Femur (tissue), 1 donor: ENCODE results near the gene ELAVL2.

ENCODE experiments used
- DNase-seq: peaks from one replicate; pipeline ENCODE4 v3.0.0-alpha.2; 2017

The ELAVL2 gene

DNA sequence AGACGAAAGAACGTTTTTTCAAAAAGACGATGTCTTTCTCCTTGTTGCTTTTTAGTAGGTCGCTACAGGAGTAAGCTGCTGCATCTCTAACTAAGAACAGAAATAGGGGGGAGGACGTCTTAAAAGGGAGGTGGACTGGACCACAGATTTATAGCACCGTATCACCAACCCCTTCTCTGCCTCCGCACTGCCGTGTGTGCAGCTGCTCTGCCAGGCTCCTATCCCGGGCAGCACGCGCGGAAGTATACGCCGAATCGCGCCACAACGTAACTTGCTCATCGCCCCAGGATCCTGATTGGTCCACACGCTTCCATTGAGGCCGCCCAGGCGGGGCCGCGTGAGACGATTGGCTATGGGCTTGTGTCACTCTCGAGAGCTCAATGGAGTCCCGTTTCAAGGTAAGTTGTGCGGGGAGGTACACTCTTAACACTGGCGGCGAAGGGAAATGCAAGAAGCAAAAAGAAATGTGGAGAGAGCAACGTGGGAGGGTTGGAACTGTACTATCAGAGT is at the start of gene ELAVL2:
Gene ELAVL2, minus strand, starts transcription at position 121 of the 510 bp plus-strand sequence. CDS start 64,006 bp downstream, outside the sequence.
- DNase-seq, result peak; percentile 94

DNA sequence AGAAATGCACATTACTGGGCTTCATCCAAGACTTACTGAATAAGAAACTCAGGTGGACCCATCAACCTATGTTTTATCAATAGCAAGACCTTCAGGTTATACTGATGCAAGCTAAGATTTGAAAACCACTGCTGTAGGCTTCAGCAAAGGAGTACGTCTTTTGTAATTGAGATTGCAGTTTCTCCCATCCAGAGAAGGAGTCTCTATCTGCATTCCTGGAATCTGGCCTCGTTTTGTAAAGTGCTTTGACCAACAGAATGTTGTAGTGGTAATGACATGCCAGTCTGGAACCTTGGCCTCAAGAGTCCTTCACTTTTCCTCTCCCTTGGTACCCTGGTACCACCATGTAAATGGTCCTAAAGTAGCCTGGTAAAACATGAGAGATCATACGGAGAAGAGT is 32.2 kb upstream of the ELAVL2 start:
- no peak for DNase-seq

DNA sequence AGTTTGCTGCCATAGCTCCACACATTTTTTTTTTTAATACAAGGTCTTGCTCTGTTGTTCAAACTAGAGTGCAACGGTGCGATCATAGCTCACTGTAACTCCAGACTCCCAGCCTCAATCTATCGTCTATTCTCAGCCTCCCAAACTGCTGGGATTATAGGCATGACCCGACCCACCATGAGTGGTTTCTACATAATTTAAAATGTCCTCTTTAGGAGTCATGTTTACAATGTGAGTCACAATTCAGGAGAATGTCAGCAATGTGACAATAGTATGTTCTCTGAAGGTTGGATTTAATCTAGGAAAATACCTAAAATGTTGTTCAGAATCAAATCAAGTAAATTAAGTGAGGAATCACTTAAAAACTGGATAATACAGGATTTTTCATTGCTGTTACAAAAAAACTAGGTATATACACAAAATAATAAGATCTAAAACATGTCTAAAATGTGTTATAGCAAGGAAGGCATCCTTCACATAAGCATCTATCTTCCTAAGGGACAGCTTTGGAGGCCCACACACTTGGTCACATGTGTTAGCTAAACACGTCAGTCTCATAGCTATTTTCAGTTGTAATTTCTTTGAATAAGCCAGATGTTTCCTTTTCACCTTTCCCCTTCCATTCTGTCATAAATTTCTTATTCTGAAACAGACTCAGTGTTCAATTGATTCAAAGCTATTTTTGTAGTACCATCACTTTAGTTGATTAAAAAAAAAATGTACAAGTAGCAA is 30.0 kb upstream of the ELAVL2 start:
- no peak for DNase-seq

GRCh38 chr9:23850690-23851629 is 24.9 kb upstream of the ELAVL2 start:
- DNase-seq, result peak; percentile 69

GRCh38 chr9:23850242-23850689 is 24.2 kb upstream of the ELAVL2 start:
- peak; percentile 33 for DNase-seq

GRCh38 chr9:23849379-23850035 is 23.5 kb upstream of the ELAVL2 start:
- no peak for DNase-seq

DNA sequence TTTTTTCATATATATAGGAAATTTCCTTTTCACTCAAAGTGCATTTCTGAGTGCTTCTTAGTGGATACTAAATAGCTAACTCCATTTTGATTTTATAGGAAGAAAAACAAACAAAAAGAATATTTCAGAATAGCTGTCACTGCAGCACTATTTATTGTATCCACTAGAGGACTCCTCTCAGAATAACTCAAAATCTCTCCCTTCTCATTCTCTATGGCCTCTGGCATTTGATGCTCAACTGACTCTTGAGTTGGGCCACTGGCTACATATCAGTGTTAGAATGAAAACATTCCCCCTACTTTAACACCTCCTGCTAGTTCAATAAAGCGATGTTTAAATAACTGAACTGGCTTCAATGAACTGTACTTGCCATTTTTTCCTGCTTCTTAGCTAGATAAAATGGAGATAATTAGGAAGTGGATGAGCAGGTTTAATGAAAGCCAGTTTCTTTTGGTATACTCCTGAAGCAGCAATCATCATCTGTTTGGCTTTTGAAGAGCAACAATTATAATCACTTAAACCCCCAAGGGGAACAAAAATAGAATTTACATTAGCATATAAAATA is 16.6 kb upstream of the ELAVL2 start:
- DNase-seq, result no peak

DNA sequence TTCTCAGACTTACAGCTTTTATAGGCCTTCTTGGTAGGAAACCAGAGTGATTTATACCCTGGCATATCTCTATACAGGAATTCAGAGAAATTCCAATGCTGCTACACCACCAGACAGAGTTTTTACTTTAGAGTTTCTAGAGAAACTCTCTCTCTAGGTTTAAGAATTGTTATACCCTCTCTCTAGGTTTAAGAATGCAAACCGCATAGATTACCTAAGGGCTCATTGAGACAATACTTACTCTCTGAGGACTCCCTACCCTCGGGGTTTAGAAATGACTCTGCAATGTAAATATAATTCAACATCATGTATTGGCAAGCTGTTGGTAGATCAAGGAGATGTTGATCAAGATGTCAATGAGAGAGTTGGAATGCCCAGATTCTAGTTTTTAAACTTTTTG is 15.3 kb upstream of the ELAVL2 start:
- DNase-seq, result no peak

GRCh38 chr9:23837038-23837437 is 11.0 kb upstream of the ELAVL2 start:
- no peak for DNase-seq

DNA sequence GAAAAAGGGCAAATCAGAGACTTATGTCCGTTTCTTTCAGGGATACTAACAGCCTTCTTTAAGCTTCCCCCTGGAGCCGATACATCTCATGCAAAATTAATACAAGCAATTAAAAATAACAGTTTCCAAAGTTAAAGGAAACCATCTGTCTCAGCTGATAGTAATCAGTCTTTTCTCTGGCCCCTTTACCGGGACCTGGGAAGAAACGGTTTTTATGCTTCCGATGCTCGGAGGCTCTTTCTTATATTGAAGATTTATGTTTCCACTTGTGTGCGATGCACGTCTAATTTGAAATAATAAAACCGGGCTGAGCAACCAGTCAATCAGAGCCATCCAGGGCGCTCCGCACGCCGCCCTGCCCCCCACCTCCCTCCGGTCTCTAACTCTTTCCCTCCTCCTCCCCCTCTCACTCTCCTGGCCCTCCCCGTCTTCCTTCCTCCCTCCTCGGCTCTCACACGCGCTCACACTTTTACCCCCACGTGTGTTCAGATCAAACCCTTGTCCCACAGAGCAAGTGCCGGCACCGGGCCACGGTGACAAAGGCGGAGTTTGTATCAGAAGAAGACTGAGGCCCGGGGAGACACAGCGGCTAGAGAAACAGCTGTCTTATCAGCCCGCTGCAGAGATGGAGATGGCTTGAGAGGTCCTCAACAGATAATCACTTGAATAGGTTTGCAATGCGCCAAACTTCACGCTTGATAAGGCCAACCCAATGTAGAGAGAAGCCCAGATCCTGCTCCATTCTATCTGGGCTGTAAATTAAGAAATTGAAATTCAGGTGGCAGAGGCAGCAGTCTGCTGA is 5.1 kb upstream of the ELAVL2 start:
- DNase-seq, result no peak

DNA sequence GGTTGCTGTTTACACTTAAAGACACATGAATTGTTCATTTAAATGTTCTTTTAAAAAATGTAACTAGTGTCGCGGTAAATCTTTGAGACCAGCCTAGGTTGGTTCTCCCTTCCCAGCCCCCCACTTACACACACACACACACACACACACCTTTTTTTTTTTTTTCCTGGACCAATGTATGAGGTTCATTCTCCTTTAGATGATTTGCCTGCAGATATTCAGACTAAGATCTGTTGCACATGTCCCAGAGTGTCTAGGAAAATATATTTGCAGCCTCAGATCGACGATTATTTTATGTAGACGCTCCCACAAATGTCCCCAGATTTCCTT is 4.4 kb upstream of the ELAVL2 start:
- no peak for DNase-seq

- no peak for DNase-seq
Observed at GRCh38 chr9:23829580-23830475, 3.8 kb upstream of the ELAVL2 start.

GRCh38 chr9:23825700-23826099 is 340 bp downstream of the ELAVL2 start:
- no peak for DNase-seq

GRCh38 chr9:23824830-23825591 is 1.0 kb downstream of the ELAVL2 start:
- peak; percentile 59 for DNase-seq

DNA sequence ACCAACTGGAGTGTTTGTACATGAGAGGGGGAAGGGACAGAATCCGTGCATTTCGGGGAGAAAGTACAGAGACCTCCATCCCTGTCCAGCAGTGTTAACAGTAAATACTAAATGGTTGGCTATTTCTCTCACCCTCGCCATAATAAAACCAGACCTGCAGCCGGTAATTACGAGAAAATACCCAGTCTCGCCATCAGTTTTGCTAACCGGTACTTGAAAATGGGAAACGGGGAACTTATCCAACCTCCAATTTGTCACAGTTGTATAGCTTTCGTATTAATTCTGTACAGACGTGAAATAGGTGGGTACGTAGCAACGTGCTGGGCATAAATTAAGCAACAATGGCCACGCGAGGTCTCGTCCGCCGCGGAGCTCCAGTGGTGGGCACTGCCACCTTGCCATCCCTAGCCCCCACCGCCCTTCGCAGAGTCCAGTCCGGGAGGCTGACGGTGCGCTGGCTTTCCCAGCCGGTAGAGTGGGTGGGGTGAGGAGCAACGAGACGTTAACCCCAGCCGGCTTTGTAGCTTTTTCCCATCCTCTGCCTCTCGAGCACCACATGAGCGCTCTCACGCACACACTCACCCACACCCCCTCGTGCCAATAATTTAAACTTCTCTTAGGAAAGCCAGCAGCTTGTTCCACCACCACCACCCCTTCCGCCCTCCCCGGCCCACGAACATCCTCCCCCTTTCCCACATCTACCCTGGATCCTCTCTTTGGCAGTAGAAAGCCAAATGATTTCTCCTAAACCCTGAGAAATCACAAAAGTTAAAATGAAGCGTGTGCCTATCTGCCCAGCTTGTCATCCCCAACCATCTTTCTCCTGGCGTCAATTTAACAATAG is 1.8 kb downstream of the ELAVL2 start:
- DNase-seq, result no peak

DNA sequence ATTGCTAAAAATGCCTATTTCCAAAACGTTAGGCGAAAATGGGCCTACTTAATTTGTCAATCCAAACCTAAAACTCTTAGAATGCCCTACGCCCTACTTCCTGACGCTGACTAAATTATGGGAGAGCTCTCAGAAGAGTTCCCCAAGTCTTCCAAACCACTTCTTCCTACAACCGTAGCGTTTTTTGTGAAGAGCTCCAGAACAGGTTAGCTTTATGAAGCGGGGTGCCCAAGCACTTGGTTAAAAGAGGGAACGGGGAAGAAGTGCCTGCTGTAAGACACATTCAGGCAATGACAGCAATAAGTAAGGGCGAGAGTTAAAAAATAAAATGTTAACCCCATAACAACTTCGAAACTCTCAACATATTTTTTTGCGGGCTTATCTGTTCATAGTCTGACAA is 2.8 kb downstream of the ELAVL2 start:
- no peak for DNase-seq

- no peak for DNase-seq
Observed at GRCh38 chr9:23822261-23823169, 3.5 kb downstream of the ELAVL2 start.
